Nephron (organoid): ENCODE data around the gene MRPS22.

ENCODE experiments used
- H3K27ac Mint-ChIP-seq, 3 experiments: 2 replicates each; pipeline ENCODE4 v1.8.0; 2020; ENCODE audit warnings: mixed read lengths in 3 of 3, mild to moderate bottlenecking in 2 of 3, moderate library complexity in 1 of 3
- H3K27me3 Mint-ChIP-seq: 2 replicates; pipeline ENCODE4 v1.8.0; 2021; ENCODE audit warnings: low read depth, mild to moderate bottlenecking, moderate library complexity, mixed read lengths
- H3K36me3 Mint-ChIP-seq: 2 replicates; pipeline ENCODE4 v1.8.0; 2020; ENCODE audit warnings: low read depth, mixed read lengths
- H3K4me1 Mint-ChIP-seq: 2 replicates; pipeline ENCODE4 v1.8.0; 2020; ENCODE audit warnings: mixed read lengths
- H3K4me3 Mint-ChIP-seq, 3 experiments: 2 replicates each; pipeline ENCODE4 v1.8.0; 2020; ENCODE audit warnings: mild to moderate bottlenecking in 3 of 3, mixed read lengths in 3 of 3, moderate library complexity in 2 of 3
- H3K9me3 Mint-ChIP-seq: 2 replicates; pipeline ENCODE4 v1.8.0; 2020; ENCODE audit warnings: mixed read lengths
- TF ChIP-seq, protein P1 (sequence below), 3 experiments: fragments of 200-600 bp; sonication (generic); IDR thresholded peaks; one replicate each; pipeline ENCODE4 v1.5.0; 2021; ENCODE audit warnings: antibody characterized with exemption in 3 of 3; ENCODE audit not compliant: unreplicated experiment in 3 of 3

MRPS22 gene

DNA sequence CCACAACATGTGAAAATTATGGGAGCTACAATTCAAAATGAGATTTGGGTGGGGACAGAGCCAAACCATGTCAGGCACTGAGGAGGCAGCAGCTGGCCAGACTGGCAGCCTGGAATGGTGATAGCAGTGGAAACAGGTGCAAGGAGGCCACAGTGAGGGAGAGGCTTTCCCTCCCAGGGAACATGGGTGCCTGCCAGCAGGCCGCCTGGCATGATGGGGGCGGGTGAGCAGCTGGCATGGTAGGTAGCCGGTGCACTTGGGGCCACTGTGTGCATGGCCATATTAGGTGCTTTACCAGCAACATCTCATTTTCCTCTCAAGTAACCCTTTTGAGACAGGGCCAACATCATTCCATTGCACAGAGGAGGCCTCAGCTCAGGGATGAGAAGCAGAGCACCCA lies 18.3 kb upstream of the MRPS22 start:
- Mint-ChIP-seq H3K4me1 (no peaks in the 10 kb centered on the region), H3K36me3 (no peaks in the 10 kb centered on the region), H3K27me3 (peaks cover 38% of the 10 kb centered on the region), H3K4me3 (no peak overlapping the region), H3K27ac (no peak overlapping the region), H3K9me3 (no peaks in the 10 kb centered on the region)
- TF ChIP-seq, protein P1, sequence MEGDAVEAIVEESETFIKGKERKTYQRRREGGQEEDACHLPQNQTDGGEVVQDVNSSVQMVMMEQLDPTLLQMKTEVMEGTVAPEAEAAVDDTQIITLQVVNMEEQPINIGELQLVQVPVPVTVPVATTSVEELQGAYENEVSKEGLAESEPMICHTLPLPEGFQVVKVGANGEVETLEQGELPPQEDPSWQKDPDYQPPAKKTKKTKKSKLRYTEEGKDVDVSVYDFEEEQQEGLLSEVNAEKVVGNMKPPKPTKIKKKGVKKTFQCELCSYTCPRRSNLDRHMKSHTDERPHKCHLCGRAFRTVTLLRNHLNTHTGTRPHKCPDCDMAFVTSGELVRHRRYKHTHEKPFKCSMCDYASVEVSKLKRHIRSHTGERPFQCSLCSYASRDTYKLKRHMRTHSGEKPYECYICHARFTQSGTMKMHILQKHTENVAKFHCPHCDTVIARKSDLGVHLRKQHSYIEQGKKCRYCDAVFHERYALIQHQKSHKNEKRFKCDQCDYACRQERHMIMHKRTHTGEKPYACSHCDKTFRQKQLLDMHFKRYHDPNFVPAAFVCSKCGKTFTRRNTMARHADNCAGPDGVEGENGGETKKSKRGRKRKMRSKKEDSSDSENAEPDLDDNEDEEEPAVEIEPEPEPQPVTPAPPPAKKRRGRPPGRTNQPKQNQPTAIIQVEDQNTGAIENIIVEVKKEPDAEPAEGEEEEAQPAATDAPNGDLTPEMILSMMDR (IDR thresholded peaks at IDR 0.05; ENCODE audit: unreplicated experiment in 3 of 3), result no peak

DNA sequence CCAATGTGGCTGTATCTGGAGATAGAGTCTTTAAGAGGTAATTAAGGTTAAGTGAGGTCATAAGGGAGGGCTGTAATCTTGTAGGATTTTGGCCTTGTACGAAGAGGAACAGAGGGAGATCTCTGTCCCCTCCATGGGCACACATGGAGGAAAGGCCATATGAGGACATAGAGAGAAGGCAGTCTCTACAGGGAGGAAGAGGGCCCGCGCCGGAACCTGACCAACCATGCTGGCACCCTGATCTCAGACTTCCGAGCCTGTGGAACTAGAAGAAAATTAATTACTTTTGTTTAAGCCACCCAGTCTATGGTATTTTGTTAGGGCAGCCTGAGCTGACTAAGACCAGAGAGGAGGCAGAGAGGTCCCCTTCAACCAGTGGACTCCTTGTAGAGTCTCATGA lies 17.7 kb upstream of the MRPS22 start:
- Mint-ChIP-seq H3K27ac (no peak overlapping the region), H3K4me3 (no peak overlapping the region), H3K4me1 (no peaks in the 10 kb centered on the region), H3K27me3 (peaks cover 41% of the 10 kb centered on the region), H3K36me3 (no peaks in the 10 kb centered on the region), H3K9me3 (no peaks in the 10 kb centered on the region)
- TF ChIP-seq, protein P1 (IDR thresholded peaks at IDR 0.05; ENCODE audit: unreplicated experiment in 3 of 3), result no peak

- H3K36me3 Mint-ChIP-seq, result no peaks in the 10 kb centered on the region
- H3K4me3 Mint-ChIP-seq, result no peak overlapping the region
- H3K27ac Mint-ChIP-seq, result no peak overlapping the region
- H3K27me3 Mint-ChIP-seq, result peaks cover 47% of the 10 kb centered on the region
- no peaks in the 10 kb centered on the region for H3K9me3 Mint-ChIP-seq
- TF ChIP-seq, protein P1 (IDR thresholded peaks at IDR 0.05; ENCODE audit: unreplicated experiment in 3 of 3), result no peak
- no peaks in the 10 kb centered on the region for H3K4me1 Mint-ChIP-seq
Observed at GRCh38 chr3:139326707-139327106, 17.1 kb upstream of the MRPS22 start.

DNA sequence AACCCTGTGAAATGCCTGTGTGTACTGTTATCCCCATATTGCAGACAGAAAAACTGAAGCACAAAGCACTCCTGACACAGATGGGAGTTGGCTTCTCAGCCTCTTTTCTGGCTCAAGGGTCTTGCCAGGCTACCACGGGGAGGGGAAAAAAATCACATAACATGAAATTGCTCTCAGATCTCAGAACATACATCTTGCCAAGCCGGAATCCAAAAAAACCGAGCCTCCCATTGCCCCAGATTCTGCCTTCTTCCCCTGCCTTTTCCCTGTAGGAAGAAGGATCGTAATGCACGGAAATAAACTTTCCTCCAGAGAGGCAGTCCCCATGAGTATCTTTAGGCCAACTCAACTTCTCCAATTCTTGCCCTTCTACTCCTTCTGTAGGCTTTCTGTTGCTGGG lies 16.6 kb upstream of the MRPS22 start:
- Mint-ChIP-seq H3K27me3 (peaks cover 52% of the 10 kb centered on the region), H3K4me1 (no peaks in the 10 kb centered on the region)

DNA sequence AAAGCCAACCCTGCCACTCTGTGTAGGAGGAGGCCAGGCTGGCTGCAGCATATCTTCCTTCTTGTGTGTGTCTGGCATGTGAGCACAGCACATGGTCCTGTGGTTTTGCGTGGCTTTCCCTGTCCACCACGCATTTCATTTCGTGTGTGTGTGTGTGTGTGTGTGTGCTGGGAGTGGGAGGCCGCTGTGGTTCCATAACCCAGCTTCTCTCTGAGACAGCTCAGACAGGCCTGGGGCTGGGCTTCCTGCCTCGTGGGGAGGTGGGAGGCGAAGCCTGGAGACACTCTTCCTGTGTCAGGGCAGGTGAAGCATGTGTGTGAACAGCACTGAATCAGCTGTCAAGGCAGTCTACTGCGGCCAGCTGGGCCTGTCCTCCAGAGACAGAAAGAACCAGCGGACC lies 16.0 kb upstream of the MRPS22 start:
- no peaks in the 10 kb centered on the region for H3K9me3 Mint-ChIP-seq
- H3K27me3 Mint-ChIP-seq, result peaks cover 59% of the 10 kb centered on the region
- H3K36me3 Mint-ChIP-seq, result no peaks in the 10 kb centered on the region
- TF ChIP-seq, protein P1 (IDR thresholded peaks at IDR 0.05; ENCODE audit: unreplicated experiment in 3 of 3), result no peak
- no peaks in the 10 kb centered on the region for H3K4me1 Mint-ChIP-seq
- no peak overlapping the region for H3K4me3 Mint-ChIP-seq
- H3K27ac Mint-ChIP-seq, result no peak overlapping the region

More for the DNA sequence above, 16.6 kb upstream of the MRPS22 start:
- no peak overlapping the region for H3K27ac Mint-ChIP-seq
- H3K4me3 Mint-ChIP-seq, result no peak overlapping the region
- no peaks in the 10 kb centered on the region for H3K36me3 Mint-ChIP-seq
- TF ChIP-seq, protein P1 (IDR thresholded peaks at IDR 0.05; ENCODE audit: unreplicated experiment in 3 of 3), result no peak
- H3K9me3 Mint-ChIP-seq, result no peaks in the 10 kb centered on the region

- Mint-ChIP-seq H3K36me3 (no peaks in the 10 kb centered on the region), H3K9me3 (no peaks in the 10 kb centered on the region), H3K27me3 (peaks cover 63% of the 10 kb centered on the region), H3K4me3 (no peak overlapping the region), H3K27ac (no peak overlapping the region), H3K4me1 (no peaks in the 10 kb centered on the region)
- TF ChIP-seq, protein P1 (IDR thresholded peaks at IDR 0.05; ENCODE audit: unreplicated experiment in 3 of 3), result no peak
Observed at GRCh38 chr3:139328356-139328755, 15.5 kb upstream of the MRPS22 start.
